Transverse colon (tissue), 3 donors: ENCODE data around the gene MAOB.

Source experiments
- EP300 ChIP-seq: sonication (generic); formaldehyde crosslinking; IDR thresholded peaks from one replicate; pipeline ENCODE4 v1.6.1; 2017; ENCODE audit warnings: antibody characterized with exemption, low read depth
- TF ChIP-seq, protein P1 (sequence below), 5 experiments: fragments of 200-600 bp in 3 of 5; fragments of 450-650 bp in 2 of 5; sonication (generic) in 3 of 5; IDR thresholded peaks; 1 replicate in 2 of 5; 2 replicates in 3 of 5; pipeline ENCODE4 v1.5.1; 2016 to 2017; ENCODE audit warnings: antibody characterized with exemption in 5 of 5, inconsistent platforms in 3 of 5, mild to moderate bottlenecking in 2 of 5, moderate library complexity in 1 of 5

DNA sequence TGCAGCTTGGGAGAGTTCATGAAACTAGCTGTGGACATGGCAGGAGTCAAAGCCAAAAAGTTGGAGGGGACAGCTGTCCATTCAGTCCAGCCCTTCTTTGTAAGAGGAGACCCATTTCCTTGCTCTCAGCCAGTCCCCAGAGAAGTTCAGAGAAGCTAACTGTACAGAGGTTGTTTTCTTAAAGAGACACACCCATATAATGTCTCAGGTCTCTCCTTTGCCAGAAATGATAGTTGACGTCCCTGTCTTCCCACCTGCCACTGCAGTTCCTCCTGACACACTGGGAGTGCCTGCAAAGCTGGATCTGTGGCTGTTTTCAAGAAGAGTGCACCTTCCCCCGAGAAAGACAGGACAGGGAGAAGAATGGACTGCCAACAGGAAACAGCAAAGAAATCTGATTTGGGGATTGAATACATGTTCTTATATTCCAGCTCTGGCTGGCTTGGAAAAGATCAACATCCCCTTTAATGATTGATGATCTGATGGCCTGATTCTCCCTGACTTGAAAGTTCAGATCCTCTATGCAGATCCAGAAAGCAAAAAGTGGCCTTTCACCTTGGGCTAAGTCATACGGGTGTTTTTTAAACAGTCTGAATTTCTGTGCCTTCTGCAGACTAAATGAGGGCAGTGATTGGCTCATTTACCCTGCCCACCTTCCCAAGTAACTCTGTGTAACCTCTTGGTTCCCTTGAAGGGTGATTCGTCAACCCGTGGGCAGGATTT is 139.0 kb downstream of the MAOB start:
- TF ChIP-seq, protein P1, sequence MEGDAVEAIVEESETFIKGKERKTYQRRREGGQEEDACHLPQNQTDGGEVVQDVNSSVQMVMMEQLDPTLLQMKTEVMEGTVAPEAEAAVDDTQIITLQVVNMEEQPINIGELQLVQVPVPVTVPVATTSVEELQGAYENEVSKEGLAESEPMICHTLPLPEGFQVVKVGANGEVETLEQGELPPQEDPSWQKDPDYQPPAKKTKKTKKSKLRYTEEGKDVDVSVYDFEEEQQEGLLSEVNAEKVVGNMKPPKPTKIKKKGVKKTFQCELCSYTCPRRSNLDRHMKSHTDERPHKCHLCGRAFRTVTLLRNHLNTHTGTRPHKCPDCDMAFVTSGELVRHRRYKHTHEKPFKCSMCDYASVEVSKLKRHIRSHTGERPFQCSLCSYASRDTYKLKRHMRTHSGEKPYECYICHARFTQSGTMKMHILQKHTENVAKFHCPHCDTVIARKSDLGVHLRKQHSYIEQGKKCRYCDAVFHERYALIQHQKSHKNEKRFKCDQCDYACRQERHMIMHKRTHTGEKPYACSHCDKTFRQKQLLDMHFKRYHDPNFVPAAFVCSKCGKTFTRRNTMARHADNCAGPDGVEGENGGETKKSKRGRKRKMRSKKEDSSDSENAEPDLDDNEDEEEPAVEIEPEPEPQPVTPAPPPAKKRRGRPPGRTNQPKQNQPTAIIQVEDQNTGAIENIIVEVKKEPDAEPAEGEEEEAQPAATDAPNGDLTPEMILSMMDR (IDR thresholded peaks at IDR 0.05), result no peak
- no peak for TF ChIP-seq EP300
